ENCODE results near the gene PCLAF.

The PCLAF gene

GRCh38 chr15:64324165-64324877, 56.9 kb downstream of the PCLAF start:
- no peak for DNase-seq

DNA sequence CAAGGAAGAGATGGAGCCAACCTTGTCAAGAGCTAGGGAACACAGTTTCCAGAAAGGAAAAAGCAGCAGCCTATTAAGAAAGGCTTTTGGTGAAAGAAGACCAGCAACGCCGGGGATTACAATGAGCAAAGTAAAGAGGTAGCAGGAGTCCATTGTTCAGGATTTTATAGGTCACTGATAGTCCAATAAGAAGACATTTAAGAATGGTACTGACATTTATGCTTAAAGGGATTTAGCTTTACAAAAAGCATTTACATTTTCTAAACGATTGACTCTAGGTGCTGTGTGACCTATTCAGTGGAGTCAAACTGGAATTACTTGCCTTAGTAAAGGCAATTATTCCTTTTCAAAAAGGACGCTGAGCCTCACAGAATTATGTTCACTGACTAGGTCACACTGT, 66.0 kb downstream of the PCLAF start:
- DNase-seq: no peak

GRCh38 chr15:64314456-64314855, 66.8 kb downstream of the PCLAF start:
- DNase-seq: no peak

Data from nucleus accumbens (tissue), 56 donors.